Tibial artery (tissue), 4 donors: ENCODE measurements around the gene TTC8.

Source experiments
- DNase-seq, 2 donors: peaks; one replicate each; pipeline ENCODE4 v3.0.0-alpha.2; 2019
- H3K27ac ChIP-seq, 2 donors: fragments of 200-600 bp; sonication (generic) in 1 of 2; 1 replicate in 1 of 2; 2 replicates in 1 of 2; pipeline ENCODE4 v1.5.1; 2018 to 2019; ENCODE audit warnings: mild to moderate bottlenecking in 1 of 2
- H3K27me3 ChIP-seq, 2 donors: fragments of 200-600 bp; sonication (generic) in 1 of 2; one replicate each; pipeline versions ENCODE4 v1.5.1 to v1.6.0; 2016 to 2019
- H3K36me3 ChIP-seq, 3 donors: fragments of 200-600 bp; sonication (generic) in 2 of 3; one replicate each; pipeline ENCODE4 v1.5.1; 2016 to 2019; ENCODE audit warnings: mild to moderate bottlenecking in 2 of 3
- H3K4me1 ChIP-seq, 4 donors: fragments of 200-600 bp; sonication (generic) in 2 of 4; 1 replicate in 3 of 4; 2 replicates in 1 of 4; pipeline ENCODE4 v1.5.1; 2016 to 2019
- H3K4me3 ChIP-seq, 2 donors: fragments of 200-600 bp; sonication (generic) in 1 of 2; 1 replicate in 1 of 2; 2 replicates in 1 of 2; pipeline ENCODE4 v1.5.1; 2018 to 2019; ENCODE audit warnings: mild to moderate bottlenecking in 2 of 2
- H3K9me3 ChIP-seq, 3 donors: fragments of 200-600 bp; sonication (generic) in 1 of 3; one replicate each; pipeline ENCODE4 v1.5.1; 2016 to 2019
- CTCF ChIP-seq, 2 experiments: fragments of 200-600 bp in 1 of 2; fragments of 450-650 bp in 1 of 2; IDR thresholded peaks; one replicate each; pipeline ENCODE4 v1.5.1; 2017 to 2019; ENCODE audit warnings: antibody characterized with exemption in 2 of 2, mild to moderate bottlenecking in 1 of 2, moderate library complexity in 1 of 2
- intact Hi-C: fragments of 100-400 bp; cut with DNase I; formaldehyde crosslinking; loops from one replicate; pipeline ENCODE4 v1.15.0; 2023; ENCODE audit warnings: low total_unique reads

TTC8 gene

GRCh38 chr14:88879022-88879421, 54.6 kb downstream of the TTC8 start:
- TF ChIP-seq CTCF (IDR thresholded peaks at IDR 0.05) = no peak

GRCh38 chr14:88882236-88882635, 57.8 kb downstream of the TTC8 start:
- H3K9me3 ChIP-seq = no peaks in the 10 kb centered on the region
- H3K27ac ChIP-seq = no peak overlapping the region
- H3K4me1 ChIP-seq = no peaks in the 10 kb centered on the region
- no peak for TF ChIP-seq CTCF (IDR thresholded peaks at IDR 0.05)
- peaks cover 14 to 39% (median 18%) of the 10 kb centered on the region in 3 donors for H3K36me3 ChIP-seq
- H3K4me3 ChIP-seq = no peak overlapping the region
- no peaks in the 10 kb centered on the region for H3K27me3 ChIP-seq
- intact Hi-C loops = no loop called here
- DNase-seq = no peak

More at GRCh38 chr14:88879022-88879421, 54.6 kb downstream of the TTC8 start:
- intact Hi-C loops = no loop called here
- Histone ChIP-seq H3K27ac (no peak overlapping the region), H3K4me1 (no peaks in the 10 kb centered on the region), H3K36me3 (peaks cover 18 to 40% (median 18%) of the 10 kb centered on the region in 3 donors), H3K4me3 (no peak overlapping the region), H3K9me3 (no peaks in the 10 kb centered on the region), H3K27me3 (no peaks in the 10 kb centered on the region)
- no peak for DNase-seq

GRCh38 chr14:88895116-88895515, 70.7 kb downstream of the TTC8 start:
- H3K9me3 ChIP-seq = no peaks in the 10 kb centered on the region
- no peak for TF ChIP-seq CTCF (IDR thresholded peaks at IDR 0.05)
- intact Hi-C loops = no loop called here
- H3K4me1 ChIP-seq = no peaks in the 10 kb centered on the region
- H3K27ac ChIP-seq = no peak overlapping the region
- no peaks in the 10 kb centered on the region for H3K27me3 ChIP-seq
- no peak for DNase-seq
- H3K36me3 ChIP-seq = no peaks in the 10 kb centered on the region
- no peak overlapping the region for H3K4me3 ChIP-seq

- H3K4me3 ChIP-seq = no peak overlapping the region
- no peak for TF ChIP-seq CTCF (IDR thresholded peaks at IDR 0.05)
- intact Hi-C loops = no loop called here
- no peaks in the 10 kb centered on the region for H3K4me1 ChIP-seq
- no peak for DNase-seq
- H3K9me3 ChIP-seq = no peaks in the 10 kb centered on the region
- no peaks in the 10 kb centered on the region for H3K36me3 ChIP-seq
- no peak overlapping the region for H3K27ac ChIP-seq
- H3K27me3 ChIP-seq = no peaks in the 10 kb centered on the region
These were observed 76.7 kb downstream of the TTC8 start for GRCh38 chr14:88901189-88901588.

- TF ChIP-seq CTCF (IDR thresholded peaks at IDR 0.05) = no peak
- intact Hi-C loops = no loop called here
- H3K36me3 ChIP-seq = no peaks in the 10 kb centered on the region
These were observed 77.5 kb downstream of the TTC8 start for GRCh38 chr14:88901991-88902390.

GRCh38 chr14:88902850-88903249, 78.4 kb downstream of the TTC8 start:
- H3K27ac ChIP-seq = no peak overlapping the region
- no peaks in the 10 kb centered on the region for H3K36me3 ChIP-seq
- no peak for DNase-seq
- no peak overlapping the region for H3K4me3 ChIP-seq
- intact Hi-C loops = no loop called here
- no peak for TF ChIP-seq CTCF (IDR thresholded peaks at IDR 0.05)
- peaks cover 0 to 2% (median 0%) of the 10 kb centered on the region in 3 donors for H3K9me3 ChIP-seq
- no peaks in the 10 kb centered on the region for H3K4me1 ChIP-seq
- H3K27me3 ChIP-seq = no peaks in the 10 kb centered on the region

More at GRCh38 chr14:88901991-88902390, 77.5 kb downstream of the TTC8 start:
- no peak overlapping the region for H3K4me3 ChIP-seq
- no peaks in the 10 kb centered on the region for H3K9me3 ChIP-seq
- H3K4me1 ChIP-seq = no peaks in the 10 kb centered on the region
- no peak overlapping the region for H3K27ac ChIP-seq
- H3K27me3 ChIP-seq = no peaks in the 10 kb centered on the region
- no peak for DNase-seq
